ENCODE data around the gene MYNN. TPM values are rescaled to one million over a fixed set of nuclear protein-coding genes. Genes with fewer than 3 reads are reported as not detected.
"Not testable (repeated sequence)": the region's sequence is repeated elsewhere in the genome, so short reads cannot be mapped to it uniquely, and the experiment has no call there.

The MYNN gene
- total RNA-seq: 12.2 TPM
- long read RNA-seq, full-length matches to known transcripts: 8 of 12 reads
- long read RNA-seq, partial matches to known transcripts: 1 of 12 reads
- long read RNA-seq, other reads (novel, unspliced or antisense): 3 of 12 reads

DNA sequence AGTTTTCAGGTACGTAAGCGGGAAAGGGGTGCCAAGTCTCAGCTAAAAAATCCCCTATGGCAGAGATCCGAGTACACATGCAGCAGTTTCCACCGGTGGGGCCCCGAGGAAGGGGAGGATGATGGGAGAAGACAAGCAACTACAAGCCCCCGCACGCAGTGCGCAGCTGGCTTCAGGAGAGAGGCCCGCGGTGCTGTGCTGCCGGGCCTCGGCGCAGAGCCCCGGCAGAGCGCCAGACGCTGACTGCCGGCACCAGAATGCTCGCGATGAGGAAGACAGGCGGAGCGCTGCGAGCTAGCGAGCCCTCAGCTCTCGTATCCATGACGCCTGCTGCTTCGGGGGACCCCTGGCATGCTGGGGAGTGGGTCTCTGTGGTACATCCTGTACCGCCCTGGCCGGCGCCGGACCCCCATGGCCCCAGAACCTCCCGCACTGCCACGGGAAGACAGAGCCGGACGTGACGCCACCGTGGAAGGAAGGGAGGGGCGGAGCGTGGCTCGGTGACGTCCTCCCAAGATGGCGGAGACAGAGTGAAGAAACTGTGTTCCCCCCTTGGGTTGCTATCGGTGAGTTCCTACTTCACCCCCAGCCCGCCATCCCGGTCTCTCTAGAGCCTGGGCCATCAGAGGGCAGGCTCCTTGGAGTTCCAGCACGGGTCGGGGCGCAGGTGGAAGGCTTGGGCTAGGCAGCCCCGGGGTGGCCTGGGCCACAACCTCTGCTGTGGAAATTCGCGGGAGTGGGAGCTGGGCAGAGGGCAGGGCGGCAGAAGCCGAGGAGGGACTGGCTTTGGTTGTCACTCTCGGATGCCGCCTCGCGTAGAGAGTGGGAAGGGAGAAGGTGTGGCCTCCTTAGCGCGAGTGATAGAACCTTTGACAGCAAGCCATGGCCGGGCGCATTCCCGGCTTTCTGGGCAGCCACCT lies at the start of gene MYNN:
Gene MYNN (plus strand): TSS at position 500 of the 920 bp plus-strand sequence. CDS start 900 bp downstream, outside the sequence.
- ATAC-seq (peak; percentile 93), DNase-seq (ENCODE audit: missing footprints) (peak; percentile 97)
- intact Hi-C loops (cut with DNase I): loop anchor here (10.0 kb wide), 1 partner anchor 192 kb away; the partner anchor contains the start of gene SEC62

DNA sequence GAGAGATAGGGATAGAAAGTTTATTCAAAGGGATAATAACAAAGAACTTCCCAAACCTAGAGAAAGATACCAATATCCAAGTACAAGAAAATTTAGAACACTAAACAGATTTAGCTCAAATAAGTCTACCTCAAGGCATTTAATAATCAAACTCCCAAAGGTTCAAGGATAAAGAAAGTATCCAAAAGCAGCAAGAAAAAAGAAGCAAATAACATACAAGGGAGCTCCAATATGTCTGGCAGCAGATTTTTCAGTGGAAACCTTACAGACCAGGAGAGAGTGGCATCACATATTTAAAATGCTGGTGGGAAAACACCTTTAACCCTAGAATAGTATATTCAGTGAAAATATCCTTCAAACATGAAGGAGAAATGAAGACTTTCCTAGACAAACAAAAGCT lies 41.3 kb upstream of the MYNN start:
- intact Hi-C loops (cut with DNase I); ATAC-seq; DNase-seq (ENCODE audit: missing footprints): not testable (repeated sequence)

DNA sequence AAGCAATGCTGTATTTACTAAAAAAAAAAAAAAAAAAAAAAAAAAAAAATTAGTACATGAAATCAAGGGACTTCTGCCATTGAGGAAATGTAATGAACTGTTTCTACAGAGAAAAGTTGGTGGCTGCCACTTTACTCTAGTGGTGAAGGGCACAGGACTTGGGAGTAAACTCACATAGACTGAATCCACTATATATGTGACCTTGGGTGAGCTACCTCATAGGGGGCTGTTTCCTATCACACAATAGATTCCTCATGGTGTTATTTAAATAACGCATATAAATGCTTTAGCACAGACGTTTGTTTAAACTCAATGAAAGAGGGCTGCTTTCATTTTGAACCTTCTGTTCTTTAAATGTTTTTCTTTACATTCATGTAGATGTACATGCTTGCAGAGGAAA lies 34.1 kb upstream of the MYNN start:
- intact Hi-C loops (cut with DNase I): no loop called here
- ATAC-seq (no peak), DNase-seq (ENCODE audit: missing footprints) (no peak)

DNA sequence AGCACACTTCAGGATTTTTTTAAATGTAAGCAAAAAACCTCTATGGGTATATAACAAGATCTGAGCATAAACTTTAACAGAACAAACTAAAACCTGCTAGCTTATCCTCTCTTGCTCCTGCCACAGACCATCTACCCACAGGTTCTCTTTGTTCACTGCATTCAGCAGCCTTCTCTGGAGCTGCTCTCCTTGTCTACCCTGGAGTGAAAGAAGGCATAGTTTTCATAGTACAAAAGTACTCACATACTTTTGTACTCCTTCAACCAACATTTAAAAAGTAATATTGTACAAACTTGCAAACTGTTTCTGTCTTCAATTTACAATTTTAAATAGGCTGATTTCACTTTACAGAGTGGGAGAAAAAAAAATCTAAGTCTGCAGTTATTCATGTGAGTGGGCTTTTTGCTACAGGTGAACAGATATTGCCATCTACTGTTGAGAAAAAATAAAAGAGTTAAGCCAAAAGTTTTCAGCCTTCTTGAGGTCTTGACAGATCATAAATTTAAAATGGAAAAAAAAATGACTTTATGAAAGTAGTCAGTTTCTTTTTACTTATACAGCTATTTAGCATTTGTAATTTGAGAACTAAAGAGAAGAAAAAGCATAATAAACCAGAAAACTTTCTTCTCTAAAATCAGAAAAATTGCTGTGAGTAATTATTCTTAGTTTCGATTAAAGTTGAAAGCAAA lies 28.7 kb upstream of the MYNN start:
- DNase-seq (ENCODE audit: missing footprints): no peak
- intact Hi-C loops (cut with DNase I): loop anchor here (2.0 to 10.0 kb wide), 3 partner anchors 76 to 880 kb away; no protein-coding TSS in a partner anchor
- ATAC-seq: no peak

DNA sequence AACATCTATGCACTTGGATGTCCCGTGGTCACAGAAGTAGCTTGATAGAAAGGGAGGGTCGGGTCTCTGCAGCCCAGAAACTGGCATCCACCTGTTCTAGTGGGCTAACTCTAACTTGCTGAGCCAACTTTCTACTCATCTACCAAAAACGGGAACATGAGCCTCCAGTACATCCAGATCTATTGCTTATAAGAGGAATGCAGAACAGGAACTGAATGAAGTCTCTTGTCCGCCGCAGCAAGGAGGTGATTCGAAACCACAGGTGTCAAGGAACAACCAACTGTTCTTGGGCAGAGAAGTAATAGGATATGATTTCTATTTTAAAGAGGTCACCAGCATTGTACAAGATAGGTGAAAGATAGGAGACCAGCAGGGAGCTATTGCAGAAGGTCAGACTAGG lies 26.3 kb upstream of the MYNN start:
- no peak for ATAC-seq
- intact Hi-C loops (cut with DNase I): loop anchor here (10.0 kb wide), 1 partner anchor 882 kb away; no protein-coding TSS in a partner anchor
- no peak for DNase-seq (ENCODE audit: missing footprints)

DNA sequence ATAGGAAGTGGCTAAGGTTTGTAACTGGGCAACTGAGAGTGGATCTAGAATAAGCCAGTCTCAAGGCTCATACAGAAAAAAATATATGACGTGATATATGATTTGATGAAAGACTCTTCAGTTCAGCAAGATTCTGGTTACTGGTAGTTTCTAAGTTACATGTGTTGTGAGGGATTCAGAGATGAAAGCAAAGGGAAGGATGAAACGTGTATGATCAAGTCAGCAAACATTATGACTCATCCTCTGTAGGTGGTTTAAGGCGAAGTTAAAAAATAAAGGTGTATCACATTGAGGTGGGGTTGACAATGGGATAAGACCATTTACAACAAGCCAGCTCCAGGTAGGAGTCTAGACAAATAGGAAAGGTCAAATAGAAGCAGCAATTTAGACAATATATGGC lies 24.5 kb upstream of the MYNN start:
- no peak for ATAC-seq
- DNase-seq (ENCODE audit: missing footprints): no peak
- intact Hi-C loops (cut with DNase I): loop anchor here (10.0 kb wide), 1 partner anchor 884 kb away; no protein-coding TSS in a partner anchor

DNA sequence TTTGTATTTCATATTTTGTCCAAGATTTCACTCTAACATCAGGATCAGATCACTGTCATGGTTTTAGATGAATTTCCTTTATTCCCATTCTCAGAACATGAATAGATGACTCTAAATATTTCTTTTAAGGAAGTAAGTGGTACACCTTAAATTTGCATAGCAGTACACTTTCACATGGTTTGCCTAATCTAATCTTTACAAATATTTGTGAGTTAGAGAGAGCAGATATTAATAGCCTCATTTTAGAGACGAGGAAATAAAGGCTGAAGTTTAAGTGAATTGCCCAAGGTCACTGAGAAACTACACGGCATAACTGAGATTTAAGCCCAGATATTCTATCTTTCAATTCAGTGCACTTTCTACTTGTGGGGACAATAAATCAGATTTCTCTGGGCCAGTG lies 22.5 kb upstream of the MYNN start:
- DNase-seq (ENCODE audit: missing footprints) (no peak), ATAC-seq (no peak)
- intact Hi-C loops (cut with DNase I): no loop called here

DNA sequence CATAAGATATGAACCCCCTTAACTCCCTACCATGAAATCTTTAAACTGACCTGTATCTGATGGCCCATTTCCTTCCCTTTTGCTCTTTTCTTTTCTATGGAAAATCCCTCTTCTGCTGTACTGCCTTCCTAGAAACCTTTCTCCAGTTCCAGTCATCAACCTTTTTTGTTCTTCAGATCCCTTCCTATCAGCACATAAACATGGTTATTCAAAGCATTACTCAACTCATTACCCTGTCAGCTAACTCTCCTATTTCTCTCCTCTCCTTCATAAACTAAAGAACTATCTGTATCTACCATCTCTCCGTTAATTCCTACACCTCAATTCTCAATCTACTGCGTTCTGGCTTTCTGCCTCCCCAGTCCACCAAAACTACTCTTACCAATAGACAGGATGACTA lies 21.3 kb upstream of the MYNN start:
- intact Hi-C loops (cut with DNase I): no loop called here
- ATAC-seq (no peak), DNase-seq (ENCODE audit: missing footprints) (no peak)

DNA sequence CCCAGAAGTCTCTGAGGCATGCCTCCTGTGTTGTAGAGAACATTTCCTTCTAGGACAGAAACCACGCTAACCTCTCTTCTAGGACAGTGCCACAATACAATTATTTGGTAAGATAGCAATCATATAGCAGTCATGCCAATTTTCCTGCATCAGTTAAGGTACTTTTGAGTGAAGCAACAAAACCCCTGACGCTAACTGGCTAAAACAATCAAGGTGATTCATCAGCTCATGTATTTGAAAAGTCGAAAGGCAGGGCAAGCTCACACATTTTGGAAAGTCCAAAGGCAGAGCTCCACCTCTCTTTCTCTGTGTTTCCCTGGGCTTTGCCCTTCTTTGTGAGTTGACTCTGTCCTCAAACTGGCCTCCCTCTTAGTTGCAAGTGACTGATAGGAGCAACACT lies 18.5 kb upstream of the MYNN start:
- intact Hi-C loops (cut with DNase I): no loop called here
- no peak for DNase-seq (ENCODE audit: missing footprints)
- ATAC-seq: no peak

DNA sequence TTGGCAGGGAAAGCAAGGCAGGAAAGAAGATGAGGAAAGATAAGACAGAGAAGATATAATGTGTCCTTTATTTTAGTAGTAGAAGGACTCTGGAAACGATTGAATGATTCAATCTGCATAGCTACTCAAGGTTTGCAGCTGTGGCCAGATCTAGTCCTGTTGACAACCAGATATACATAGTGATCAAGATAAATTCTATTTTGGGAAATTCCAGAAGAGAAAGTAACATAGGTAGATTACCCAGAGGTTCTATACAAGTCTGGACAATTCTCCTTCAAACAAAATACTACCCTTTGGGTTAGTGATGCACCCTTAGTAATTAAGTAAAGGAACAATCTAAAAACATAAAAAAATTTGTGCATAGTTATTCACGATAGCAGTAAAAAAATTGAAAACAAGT lies 17.7 kb upstream of the MYNN start:
- ATAC-seq (no peak), DNase-seq (ENCODE audit: missing footprints) (no peak)
- intact Hi-C loops (cut with DNase I): no loop called here

DNA sequence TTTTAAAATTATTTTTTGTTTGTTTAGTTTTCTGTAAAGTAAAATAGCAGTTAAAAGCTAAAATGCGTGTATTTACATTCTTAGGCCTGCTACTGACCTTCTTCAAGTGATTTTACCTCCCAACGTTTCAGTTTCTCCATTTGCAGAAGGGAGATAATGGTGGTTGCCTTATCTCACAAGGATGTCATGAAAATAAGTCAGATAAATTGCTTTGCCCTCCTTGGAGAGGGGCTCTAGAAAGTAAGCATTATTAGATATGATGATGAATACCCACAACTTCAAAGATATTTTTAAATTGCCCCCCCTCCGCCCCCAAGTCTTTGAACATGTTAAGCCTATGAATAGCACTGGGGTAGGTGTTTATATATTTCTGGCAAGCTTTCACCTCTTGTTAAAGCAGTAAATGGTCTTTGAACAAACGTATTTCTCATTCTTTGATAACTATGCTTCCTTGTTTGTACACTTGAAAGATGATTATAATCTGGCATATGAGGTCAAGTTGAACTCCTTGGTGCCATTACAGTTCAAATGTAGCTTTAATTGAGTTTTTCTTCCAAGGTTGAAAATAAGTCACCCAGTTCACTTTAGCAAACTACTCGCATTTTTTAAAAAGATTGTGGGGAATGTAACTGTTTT lies 14.7 kb upstream of the MYNN start:
- no peak for ATAC-seq
- no peak for DNase-seq (ENCODE audit: missing footprints)
- intact Hi-C loops (cut with DNase I): no loop called here

DNA sequence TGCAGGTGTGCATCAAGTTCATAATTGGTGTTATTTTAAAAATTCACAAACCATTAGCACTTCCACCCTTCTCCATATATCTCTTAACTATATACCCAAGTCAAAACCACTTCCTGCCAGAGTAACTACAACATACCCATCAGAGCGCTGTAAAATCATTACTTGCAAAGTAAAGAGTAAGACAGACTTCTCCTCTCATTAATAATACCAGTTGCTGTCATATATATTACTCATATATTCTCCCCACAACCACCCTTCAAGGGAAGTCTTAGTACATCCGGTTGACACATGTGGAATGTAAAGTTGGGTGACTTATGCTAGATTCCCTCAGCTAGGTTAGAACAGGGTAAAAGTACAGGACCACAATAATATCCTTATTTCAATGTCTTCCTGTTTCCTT lies 13.9 kb upstream of the MYNN start:
- intact Hi-C loops (cut with DNase I): no loop called here
- no peak for DNase-seq (ENCODE audit: missing footprints)

DNA sequence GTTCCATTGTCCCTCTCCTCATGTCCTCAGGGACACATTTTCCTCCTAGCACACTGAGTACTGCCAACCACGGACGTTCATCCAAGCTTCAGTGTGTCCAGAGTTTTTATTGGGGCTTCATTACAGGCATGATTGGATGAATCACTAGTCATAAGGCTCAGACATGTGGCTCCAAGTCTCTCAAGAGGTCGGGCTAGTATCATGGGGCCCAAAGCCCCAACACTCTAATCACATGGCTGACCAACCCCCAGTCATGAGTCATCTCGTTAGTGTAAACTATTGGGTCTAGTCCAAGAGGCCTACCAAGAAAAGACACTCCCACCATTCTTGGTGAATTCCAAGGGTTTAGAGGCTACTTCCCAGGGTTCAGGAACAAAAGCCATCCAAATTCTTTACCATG lies 12.7 kb upstream of the MYNN start:
- no peak for DNase-seq (ENCODE audit: missing footprints)
- intact Hi-C loops (cut with DNase I): loop anchor here (10.0 kb wide), 1 partner anchor 616 kb away; no protein-coding TSS in a partner anchor
- ATAC-seq: no peak

More for the DNA sequence above, 13.9 kb upstream of the MYNN start:
- no peak for ATAC-seq

DNA sequence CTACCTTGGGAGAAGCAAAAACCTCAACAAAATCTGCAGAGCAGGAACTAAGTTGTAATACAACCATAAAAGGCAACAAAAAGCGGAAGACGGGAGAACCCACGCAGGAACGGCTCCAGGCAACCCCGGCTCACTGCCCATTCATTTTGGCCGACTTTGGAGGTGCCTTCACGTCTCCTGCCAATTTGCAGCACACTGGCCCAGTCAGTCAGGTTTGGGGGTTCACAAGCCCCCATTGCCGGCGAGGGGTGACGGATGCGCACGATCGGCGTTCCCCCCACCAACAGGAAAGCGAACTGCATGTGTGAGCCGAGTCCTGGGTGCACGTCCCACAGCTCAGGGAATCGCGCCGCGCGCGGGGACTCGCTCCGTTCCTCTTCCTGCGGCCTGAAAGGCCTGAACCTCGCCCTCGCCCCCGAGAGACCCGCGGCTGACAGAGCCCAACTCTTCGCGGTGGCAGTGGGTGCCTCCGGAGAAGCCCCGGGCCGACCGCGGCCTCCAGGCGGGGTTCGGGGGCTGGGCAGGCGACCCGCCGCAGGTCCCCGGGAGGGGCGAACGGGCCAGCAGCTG lies 8.8 kb upstream of the MYNN start:
- peak; percentile 73 for ATAC-seq
- intact Hi-C loops (cut with DNase I): loop anchor here (10.0 kb wide), 1 partner anchor 620 kb away; no protein-coding TSS in a partner anchor

DNA sequence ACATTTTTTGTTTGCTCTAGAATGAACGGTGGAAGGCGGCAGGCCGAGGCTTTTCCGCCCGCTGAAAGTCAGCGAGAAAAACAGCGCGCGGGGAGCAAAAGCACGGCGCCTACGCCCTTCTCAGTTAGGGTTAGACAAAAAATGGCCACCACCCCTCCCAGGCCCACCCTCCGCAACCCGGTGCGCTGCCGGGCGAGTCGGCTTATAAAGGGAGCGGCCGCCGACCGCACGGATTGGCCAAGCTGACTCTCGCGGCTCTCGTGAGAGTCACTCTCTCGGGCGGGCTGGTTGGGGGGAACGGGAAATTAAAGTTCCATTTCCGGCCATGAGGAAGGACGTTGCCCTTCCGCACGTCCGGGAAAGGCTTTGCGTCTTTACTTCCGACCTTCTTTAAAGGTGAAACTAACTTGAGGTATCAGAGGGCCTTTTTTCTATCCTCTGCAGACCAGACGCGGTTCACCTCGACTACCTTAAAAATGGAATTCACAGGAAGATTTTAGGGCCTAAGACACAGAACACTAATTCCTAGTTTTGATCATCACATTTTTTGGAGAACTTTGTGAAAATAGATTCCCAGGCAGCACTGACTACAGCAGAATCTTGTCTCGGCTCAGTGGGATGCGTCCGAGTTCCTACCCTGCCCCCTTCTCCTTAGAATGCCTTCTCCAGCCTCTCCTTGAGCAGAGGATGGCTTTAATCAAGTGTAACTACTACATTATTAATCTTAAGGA lies 8.1 kb upstream of the MYNN start, which contains the start of gene TERC:
Gene TERC (minus strand): TSS at position 179 of the 731 bp plus-strand sequence.
- intact Hi-C loops (cut with DNase I): loop anchor here (10.0 kb wide), 1 partner anchor 620 kb away; no protein-coding TSS in a partner anchor
- ATAC-seq: peak; percentile 96

More for the DNA sequence above, 8.8 kb upstream of the MYNN start:
- DNase-seq (ENCODE audit: missing footprints): peak; percentile 82

DNA sequence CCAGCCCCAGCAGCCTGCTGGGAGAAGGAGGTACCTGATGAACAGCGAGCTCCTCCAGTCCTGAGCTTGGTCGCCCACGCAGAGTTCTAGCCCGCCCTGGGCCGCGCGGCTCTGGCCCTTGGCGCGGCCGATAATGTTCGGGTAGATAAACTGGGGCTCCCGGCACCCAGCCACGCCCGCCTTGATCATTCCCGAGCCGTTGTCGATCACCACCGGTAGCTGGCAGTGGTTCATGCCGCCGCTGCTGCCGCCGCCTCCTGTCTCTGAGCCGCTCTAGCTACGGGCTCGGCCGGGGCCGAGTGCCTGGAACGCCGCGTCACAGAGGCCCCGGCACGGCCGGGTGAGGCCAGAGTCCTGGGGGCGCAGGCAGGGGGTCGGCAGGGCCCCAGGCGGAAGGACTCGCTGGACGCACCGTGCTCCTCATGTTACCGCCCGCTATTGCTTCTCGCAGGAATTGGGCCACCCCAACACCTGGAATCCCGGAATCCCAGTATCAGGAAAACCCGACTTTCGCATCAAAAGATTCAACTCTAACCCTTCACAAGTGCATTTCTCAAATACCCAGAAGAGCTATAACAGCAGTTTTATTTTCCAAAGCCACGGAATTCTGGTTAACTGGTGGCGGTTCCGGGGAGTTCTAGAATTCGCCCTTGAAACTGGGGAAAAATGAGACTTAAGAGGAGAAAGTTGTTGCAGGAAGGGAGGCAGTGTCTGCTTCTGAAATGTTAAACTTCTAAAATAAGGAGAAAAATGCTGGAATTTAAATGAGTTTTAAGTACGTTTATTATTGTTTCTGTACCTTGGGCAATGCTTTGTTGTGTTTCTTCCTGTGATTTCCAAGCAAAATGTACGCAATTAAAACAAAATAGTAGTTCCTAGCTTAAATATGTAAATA lies 3.7 kb upstream of the MYNN start, which contains the start of gene ACTRT3:
Gene ACTRT3 (minus strand): TSS at position 275 of the 895 bp plus-strand sequence. CDS start 41 bp downstream, at position 234.
- peak; percentile 89 for DNase-seq (ENCODE audit: missing footprints)
- peak; percentile 6 for ATAC-seq
- intact Hi-C loops (cut with DNase I): loop anchor here (10.0 kb wide), 2 partner anchors 195 to 625 kb away; partner anchors contain the start of gene SEC62

More for the DNA sequence above, 8.1 kb upstream of the MYNN start, which contains the start of gene TERC:
- DNase-seq (ENCODE audit: missing footprints): peak; percentile 95

Data from Right ventricle myocardium inferior (tissue), 1 donor.